ENCODE measurements around the gene MKRN2. TPM values are rescaled to one million over a fixed set of nuclear protein-coding genes. Genes with fewer than 3 reads are reported as not detected.

Gene MKRN2
- total and polyA plus RNA-seq, 4 donors = 15.7 to 30.8 (median 23.3) TPM

GRCh38 chr3:12559520-12559919 is 2.6 kb downstream of the MKRN2 start:
- H3K4me1 ChIP-seq (ENCODE audit: control insufficient read depth in 5 of 5, insufficient read depth in 5 of 5, low read length in 5 of 5) = peaks cover 5 to 24% (median 12%) of the 10 kb centered on the region in 5 donors
- peaks cover 0 to 2% (median 0%) of the 10 kb centered on the region in 4 donors for H3K36me3 ChIP-seq (ENCODE audit: control insufficient read depth in 4 of 4, insufficient read depth in 4 of 4, low read length in 4 of 4)
- H3K9me3 ChIP-seq (ENCODE audit: control insufficient read depth in 4 of 4, insufficient read depth in 3 of 4, low read length in 3 of 4) = no peaks in the 10 kb centered on the region
- no peak overlapping the region for H3K27ac ChIP-seq (ENCODE audit: low read depth in 1 of 2, low read length in 1 of 2)
- ATAC-seq (ENCODE audit: insufficient read depth, low FRiP score) (no peak), DNase-seq (no peak)
- H3K9ac ChIP-seq (ENCODE audit: insufficient read depth in 1 of 2, low read length in 2 of 2) = no peak overlapping the region
- no peak for TF ChIP-seq CTCF (IDR thresholded peaks at IDR 0.05; ENCODE audit: control extremely low read depth, extremely low read depth)
- 90 to 94% methylated on average over 3 of the region's 3 CpGs for WGBS, 2 donors
- H3K27me3 ChIP-seq (ENCODE audit: control insufficient read depth in 3 of 3, insufficient read depth in 3 of 3, low read length in 2 of 3) = no peaks in the 10 kb centered on the region
- no peak overlapping the region for H3K4me3 ChIP-seq

- Histone ChIP-seq H3K27ac (ENCODE audit: low read depth in 1 of 2, low read length in 1 of 2) (peak overlapping the region in 1 of 2 donors; percentile 37), H3K9ac (ENCODE audit: insufficient read depth in 1 of 2, low read length in 2 of 2) (no peak overlapping the region), H3K36me3 (ENCODE audit: control insufficient read depth in 4 of 4, insufficient read depth in 4 of 4, low read length in 4 of 4) (peaks cover 0 to 2% (median 0%) of the 10 kb centered on the region in 4 donors), H3K4me1 (ENCODE audit: control insufficient read depth in 5 of 5, insufficient read depth in 5 of 5, low read length in 5 of 5) (peaks cover 5 to 24% (median 12%) of the 10 kb centered on the region in 5 donors), H3K9me3 (ENCODE audit: control insufficient read depth in 4 of 4, insufficient read depth in 3 of 4, low read length in 3 of 4) (no peaks in the 10 kb centered on the region), H3K27me3 (ENCODE audit: control insufficient read depth in 3 of 3, insufficient read depth in 3 of 3, low read length in 2 of 3) (no peaks in the 10 kb centered on the region), H3K4me3 (no peak overlapping the region)
- TF ChIP-seq CTCF (IDR thresholded peaks at IDR 0.05; ENCODE audit: control extremely low read depth, extremely low read depth) = no peak
- DNase-seq (no peak), ATAC-seq (ENCODE audit: insufficient read depth, low FRiP score) (no peak)
- WGBS, 2 donors = 83 to 88% methylated on average over 5 of the region's 5 CpGs
Observed at GRCh38 chr3:12560505-12561190, 3.8 kb downstream of the MKRN2 start.

- H3K27me3 ChIP-seq (ENCODE audit: control insufficient read depth in 3 of 3, insufficient read depth in 3 of 3, low read length in 2 of 3) = no peaks in the 10 kb centered on the region
- H3K4me3 ChIP-seq = no peak overlapping the region
- H3K9me3 ChIP-seq (ENCODE audit: control insufficient read depth in 4 of 4, insufficient read depth in 3 of 4, low read length in 3 of 4) = no peaks in the 10 kb centered on the region
- no peak for TF ChIP-seq CTCF (IDR thresholded peaks at IDR 0.05; ENCODE audit: control extremely low read depth, extremely low read depth)
- peaks cover 5 to 24% (median 12%) of the 10 kb centered on the region in 5 donors for H3K4me1 ChIP-seq (ENCODE audit: control insufficient read depth in 5 of 5, insufficient read depth in 5 of 5, low read length in 5 of 5)
- ATAC-seq (ENCODE audit: insufficient read depth, low FRiP score) (no peak), DNase-seq (no peak)
- H3K36me3 ChIP-seq (ENCODE audit: control insufficient read depth in 4 of 4, insufficient read depth in 4 of 4, low read length in 4 of 4) = peaks cover 0 to 2% (median 0%) of the 10 kb centered on the region in 4 donors
- H3K9ac ChIP-seq (ENCODE audit: insufficient read depth in 1 of 2, low read length in 2 of 2) = no peak overlapping the region
- H3K27ac ChIP-seq (ENCODE audit: low read depth in 1 of 2, low read length in 1 of 2) = peak overlapping the region in 1 of 2 donors; percentile 7
- WGBS, 2 donors = 84 to 85% methylated on average over 2 of the region's 2 CpGs
Observed at GRCh38 chr3:12561397-12561796, 4.5 kb downstream of the MKRN2 start.
